Thoracic aorta (tissue), 2 donors: ENCODE data around the gene TMPRSS9. TPM values are rescaled to one million over a fixed set of nuclear protein-coding genes. Genes with fewer than 3 reads are reported as not detected.

ENCODE experiments used
- ATAC-seq: fragments of 150-250 bp; one replicate; pipeline ENCODE4 v1.8.0; 2017; ENCODE audit warnings: low read depth; ENCODE audit not compliant: insufficient number of reproducible peaks, low FRiP score
- DNase-seq: peaks from one replicate; pipeline ENCODE4 v3.0.0-alpha.2; 2020; ENCODE audit warnings: low spot score
- H3K27ac ChIP-seq, 2 donors: fragments of 200-600 bp; sonication (generic); 1 replicate in 1 of 2; 2 replicates in 1 of 2; pipeline ENCODE4 v1.5.1; 2016; ENCODE audit warnings: mild to moderate bottlenecking in 2 of 2, moderate library complexity in 2 of 2
- H3K27me3 ChIP-seq: fragments of 200-600 bp; sonication (generic); replicated peaks from 2 replicates; pipeline ENCODE4 v1.6.0; 2016; ENCODE audit warnings: mild to moderate bottlenecking; ENCODE audit not compliant: insufficient read depth
- H3K36me3 ChIP-seq: fragments of 200-600 bp; sonication (generic); one replicate; pipeline ENCODE4 v1.5.1; 2016
- H3K4me1 ChIP-seq, 2 donors: fragments of 200-600 bp; sonication (generic); 1 replicate in 1 of 2; 2 replicates in 1 of 2; pipeline versions ENCODE4 v1.5.1 to v1.6.0; 2016; ENCODE audit warnings: low read depth in 2 of 2, mild to moderate bottlenecking in 1 of 2; ENCODE audit not compliant: control insufficient read depth in 1 of 2
- H3K4me3 ChIP-seq: fragments of 200-600 bp; sonication (generic); 2 replicates; pipeline ENCODE4 v1.5.1; 2016; ENCODE audit warnings: mild to moderate bottlenecking
- H3K9me3 ChIP-seq: fragments of 200-600 bp; sonication (generic); 2 replicates; pipeline ENCODE4 v1.5.1; 2016
- total RNA-seq, 2 donors: library from RNA; depleted of rRNA; stranded (reverse); fragments of >200 nt; gene quantifications; one replicate each; pipeline versions ENCODE4 v1.1.0 to v1.2.3, GENCODE V29; 2016
- TF ChIP-seq, protein P1 (sequence below): fragments of 200-600 bp; sonication (generic); IDR thresholded peaks from one replicate; pipeline ENCODE4 v1.5.1; 2019; ENCODE audit warnings: antibody characterized with exemption

TMPRSS9 gene
- total RNA-seq, 2 donors from 2014 or later: 0.42 to 0.54 TPM

DNA sequence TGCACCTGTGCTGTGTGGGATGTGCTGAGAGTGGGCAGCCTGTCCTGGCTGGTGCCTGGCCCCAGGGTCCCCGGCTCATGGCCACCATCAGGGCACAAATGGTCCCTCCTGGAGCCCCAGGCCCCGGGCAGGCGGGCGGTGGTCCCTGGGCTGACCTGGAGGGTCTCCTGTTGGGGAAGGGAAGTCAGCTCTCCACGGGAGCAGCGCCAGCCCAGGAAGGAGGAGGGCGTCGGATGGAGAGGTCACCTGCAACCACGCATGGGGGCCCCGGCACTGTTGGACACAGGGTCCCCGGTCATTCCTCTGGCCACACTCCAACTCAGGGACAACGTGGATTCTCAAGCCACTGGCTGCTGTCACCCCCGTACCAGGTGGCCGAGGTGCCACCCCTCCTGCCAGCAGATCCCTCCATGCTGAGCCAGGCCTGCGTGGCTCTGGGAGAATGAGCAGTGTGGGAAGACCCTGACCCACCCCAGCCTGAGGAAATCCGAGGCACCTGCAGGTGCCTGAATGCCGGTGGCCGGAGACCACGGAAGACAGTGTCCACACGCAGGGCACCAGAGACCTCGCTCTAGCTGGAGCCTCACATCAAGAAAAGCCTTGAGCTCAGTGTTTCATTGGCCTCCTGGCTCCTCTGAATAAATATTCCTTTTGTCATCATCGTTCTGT is 83.2 kb downstream of the TMPRSS9 start:
- no peaks in the 10 kb centered on the region for H3K27me3 ChIP-seq
- H3K27ac ChIP-seq: no peak overlapping the region
- H3K4me3 ChIP-seq: no peak overlapping the region
- DNase-seq (no peak), ATAC-seq (no peak)
- no peaks in the 10 kb centered on the region for H3K9me3 ChIP-seq
- no peaks in the 10 kb centered on the region for H3K4me1 ChIP-seq
- TF ChIP-seq, protein P1, sequence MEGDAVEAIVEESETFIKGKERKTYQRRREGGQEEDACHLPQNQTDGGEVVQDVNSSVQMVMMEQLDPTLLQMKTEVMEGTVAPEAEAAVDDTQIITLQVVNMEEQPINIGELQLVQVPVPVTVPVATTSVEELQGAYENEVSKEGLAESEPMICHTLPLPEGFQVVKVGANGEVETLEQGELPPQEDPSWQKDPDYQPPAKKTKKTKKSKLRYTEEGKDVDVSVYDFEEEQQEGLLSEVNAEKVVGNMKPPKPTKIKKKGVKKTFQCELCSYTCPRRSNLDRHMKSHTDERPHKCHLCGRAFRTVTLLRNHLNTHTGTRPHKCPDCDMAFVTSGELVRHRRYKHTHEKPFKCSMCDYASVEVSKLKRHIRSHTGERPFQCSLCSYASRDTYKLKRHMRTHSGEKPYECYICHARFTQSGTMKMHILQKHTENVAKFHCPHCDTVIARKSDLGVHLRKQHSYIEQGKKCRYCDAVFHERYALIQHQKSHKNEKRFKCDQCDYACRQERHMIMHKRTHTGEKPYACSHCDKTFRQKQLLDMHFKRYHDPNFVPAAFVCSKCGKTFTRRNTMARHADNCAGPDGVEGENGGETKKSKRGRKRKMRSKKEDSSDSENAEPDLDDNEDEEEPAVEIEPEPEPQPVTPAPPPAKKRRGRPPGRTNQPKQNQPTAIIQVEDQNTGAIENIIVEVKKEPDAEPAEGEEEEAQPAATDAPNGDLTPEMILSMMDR: no peak
- peaks cover under 1% of the 10 kb centered on the region for H3K36me3 ChIP-seq

DNA sequence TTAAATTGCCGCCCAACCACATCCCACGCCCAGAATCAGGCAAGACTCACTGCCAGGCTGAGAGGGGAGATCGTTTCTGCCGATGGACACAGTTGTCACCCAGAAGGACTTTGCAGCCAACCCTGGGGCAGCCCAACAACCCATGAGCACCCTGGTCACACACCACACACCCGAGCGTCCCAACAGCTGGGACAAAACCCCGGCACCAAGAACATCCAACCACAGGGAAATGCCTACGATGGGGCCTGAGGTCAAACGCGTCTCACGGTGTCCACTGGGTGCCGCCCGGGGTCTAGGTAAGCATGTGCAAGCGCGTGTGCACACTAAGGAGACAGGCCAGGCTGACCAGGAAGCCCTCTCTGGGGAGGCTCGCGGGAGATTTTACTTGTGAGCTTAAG is 83.7 kb downstream of the TMPRSS9 start:
- Histone ChIP-seq H3K36me3 (no peaks in the 10 kb centered on the region), H3K27me3 (no peaks in the 10 kb centered on the region), H3K9me3 (no peaks in the 10 kb centered on the region), H3K4me1 (no peaks in the 10 kb centered on the region), H3K4me3 (no peak overlapping the region), H3K27ac (no peak overlapping the region)
- DNase-seq (no peak), ATAC-seq (no peak)
- TF ChIP-seq, protein P1: no peak

DNA sequence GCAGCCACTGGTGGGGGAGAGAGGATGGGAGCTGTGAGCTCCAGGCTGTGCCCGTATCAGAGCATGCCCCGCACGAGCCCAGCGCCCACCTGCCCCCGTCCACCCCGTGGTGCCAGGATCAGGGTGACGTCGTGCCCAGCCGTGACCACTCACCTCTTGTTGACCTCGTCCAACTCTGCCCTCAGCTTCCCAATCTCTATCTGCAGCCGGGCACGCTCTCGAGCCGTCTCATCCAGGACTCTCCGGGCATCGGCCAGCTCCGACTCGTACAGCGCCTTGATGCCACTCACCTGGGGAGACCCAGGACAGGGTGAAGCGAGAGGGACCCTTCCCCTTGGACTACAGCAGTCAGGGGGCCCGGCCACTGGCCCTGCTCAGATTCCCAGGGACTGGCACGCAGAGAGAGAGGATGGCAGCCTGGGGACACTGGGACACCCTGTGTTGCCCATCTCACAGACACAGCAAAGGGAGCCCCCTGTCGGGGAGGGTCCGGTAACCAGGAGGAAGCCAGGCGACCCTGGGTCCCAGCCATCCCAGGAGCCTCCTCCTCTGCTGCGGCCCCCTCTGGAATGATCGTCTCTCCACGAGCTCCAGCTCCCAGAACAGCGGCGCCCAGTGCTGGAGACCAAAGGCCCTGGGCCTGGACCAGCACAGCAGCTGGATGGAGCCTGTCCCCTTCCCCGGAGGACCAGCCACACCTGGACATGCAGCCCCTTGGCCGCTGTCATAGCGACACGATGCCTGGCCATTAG is 84.4 kb downstream of the TMPRSS9 start:
- DNase-seq: no peak

DNA sequence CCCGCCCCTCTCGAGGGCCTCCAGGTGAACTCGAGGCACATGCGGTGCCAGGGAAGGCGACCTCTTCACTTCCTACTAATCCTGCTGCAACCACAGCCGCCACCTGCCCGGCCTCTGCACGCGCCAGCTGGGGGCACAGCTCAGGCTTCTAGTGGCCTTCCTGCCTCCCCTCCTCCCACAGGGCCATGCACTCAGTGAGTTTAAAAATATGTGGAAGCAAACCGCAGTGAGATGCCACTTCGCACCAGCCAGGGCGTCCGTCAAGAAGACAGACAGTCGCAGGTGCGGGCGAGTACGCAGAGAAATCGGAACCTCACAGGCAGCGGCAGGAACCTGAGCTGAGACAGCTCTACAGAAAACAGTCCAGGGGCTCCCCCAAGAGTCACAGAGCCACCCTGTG is 86.3 kb downstream of the TMPRSS9 start:
- Histone ChIP-seq H3K36me3 (no peaks in the 10 kb centered on the region), H3K9me3 (no peaks in the 10 kb centered on the region), H3K4me1 (no peaks in the 10 kb centered on the region), H3K4me3 (no peak overlapping the region), H3K27ac (no peak overlapping the region), H3K27me3 (no peaks in the 10 kb centered on the region)
- TF ChIP-seq, protein P1: no peak
- ATAC-seq (no peak), DNase-seq (no peak)

More for the DNA sequence above, 84.4 kb downstream of the TMPRSS9 start:
- H3K27ac ChIP-seq: no peak overlapping the region
- H3K27me3 ChIP-seq: no peaks in the 10 kb centered on the region
- no peak overlapping the region for H3K4me3 ChIP-seq
- H3K9me3 ChIP-seq: no peaks in the 10 kb centered on the region
- TF ChIP-seq, protein P1: no peak
- H3K36me3 ChIP-seq: no peaks in the 10 kb centered on the region
- no peaks in the 10 kb centered on the region for H3K4me1 ChIP-seq
- ATAC-seq: no peak

DNA sequence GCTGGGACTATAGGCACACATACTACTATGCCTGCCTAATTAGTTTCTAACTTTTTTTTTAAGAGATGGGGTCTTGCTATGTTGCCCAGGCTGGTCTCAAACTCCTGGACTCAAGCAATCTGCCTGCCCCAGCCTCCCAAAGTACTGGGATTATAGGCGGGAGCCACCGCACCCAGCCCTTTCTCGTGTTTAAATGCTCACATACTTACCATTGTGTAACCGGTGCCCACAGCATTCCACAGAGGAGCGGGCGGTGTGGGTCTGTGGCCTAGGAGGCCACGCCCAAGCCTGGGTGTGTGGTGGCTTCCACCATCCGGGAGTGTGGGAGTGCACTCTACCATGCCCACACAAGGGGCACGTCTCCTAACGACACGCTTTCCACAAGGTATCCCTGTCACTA is 89.0 kb downstream of the TMPRSS9 start:
- H3K4me3 ChIP-seq: no peak overlapping the region
- TF ChIP-seq, protein P1: no peak
- H3K36me3 ChIP-seq: no peaks in the 10 kb centered on the region
- no peaks in the 10 kb centered on the region for H3K27me3 ChIP-seq
- H3K9me3 ChIP-seq: no peaks in the 10 kb centered on the region
- H3K4me1 ChIP-seq: no peaks in the 10 kb centered on the region
- DNase-seq: no peak
- no peak overlapping the region for H3K27ac ChIP-seq
- ATAC-seq: no peak
